GM12878 (cell line): ENCODE results near the gene IGSF11. TPM values are rescaled to one million over a fixed set of nuclear protein-coding genes. Genes with fewer than 3 reads are reported as not detected.

Source experiments
- ATAC-seq: fragments of 200-7000 bp; cut with Tn5 transposase; 3 replicates; pipeline ENCODE4 v1.9.1; 2020; ENCODE audit warnings: mild to moderate bottlenecking, moderate library complexity
- BruUV-seq: library from RNA; stranded (reverse); fragments of 400-500 nt; replicated peaks from 2 replicates; lab custom pipeline; 2021; lab: Mats Ljungman, UMichigan
- CTCF ChIA-PET: fragments of 300-600 bp; sonication (Branson Sonifier 250); formaldehyde crosslinking; extraction: SDS; loops from one replicate; lab custom pipeline; 2021; ENCODE audit warnings: inconsistent platforms; lab: Yijun Ruan, JAX
- POLR2A ChIA-PET: fragments of 350-600 bp; formaldehyde crosslinking; extraction: SDS; loops from one replicate; lab custom pipeline; 2021; ENCODE audit warnings: inconsistent platforms; lab: Charles Lee
- RAD21 ChIA-PET: fragments of 300-600 bp; sonication (Branson Sonifier 250); formaldehyde crosslinking; loops from one replicate; lab custom pipeline; 2023; ENCODE audit warnings: antibody characterized with exemption; ENCODE audit not compliant: unreplicated experiment; lab: Charles Lee
- SMC1A ChIA-PET: fragments of 300-600 bp; sonication (Branson Sonifier 250); formaldehyde crosslinking; loops from one replicate; lab custom pipeline; 2023; ENCODE audit not compliant: unreplicated experiment, uncharacterized antibody; lab: Charles Lee
- DNase-seq: peaks from one replicate; pipeline ENCODE4 v3.0.0-alpha.2; 2011; ENCODE audit warnings: low read depth, low spot score
- FAIRE-seq: peaks from 3 replicates; lab custom pipeline; 2011; peaks lifted over from hg19 to GRCh38; lab: Jason Lieb, UNC
- H2AFZ ChIP-seq: 2 replicates; pipeline ENCODE4 v1.6.0; 2011; ENCODE audit warnings: low read depth, low read length, control low read depth; ENCODE audit not compliant: control insufficient read depth
- H3K27ac ChIP-seq: 2 replicates; pipeline ENCODE4 v1.5.1; 2011; ENCODE audit warnings: control low read depth; ENCODE audit not compliant: control insufficient read depth, insufficient read depth
- H3K27me3 ChIP-seq, 2 experiments: replicated peaks in 1 of 2; 2 replicates each; pipeline versions ENCODE4 v1.6.0 to v1.6.1; 2011; ENCODE audit warnings: low read length in 1 of 2; ENCODE audit not compliant: control insufficient read depth in 2 of 2, insufficient read depth in 2 of 2
- H3K36me3 ChIP-seq, 2 experiments: 2 replicates each; pipeline ENCODE4 v1.5.1; 2011; ENCODE audit warnings: low read length in 1 of 2; ENCODE audit not compliant: control insufficient read depth in 2 of 2, insufficient read depth in 2 of 2
- H3K4me1 ChIP-seq: 2 replicates; pipeline ENCODE4 v1.6.1; 2011; ENCODE audit warnings: mild to moderate bottlenecking, low read length, moderate library complexity, mixed read lengths; ENCODE audit not compliant: control insufficient read depth, insufficient read depth
- H3K4me2 ChIP-seq: 2 replicates; pipeline ENCODE4 v1.6.0; 2011; ENCODE audit warnings: control low read depth; ENCODE audit not compliant: control insufficient read depth, insufficient read depth
- H3K4me3 ChIP-seq: fragments of 200-600 bp; sonication (generic); 2 replicates; pipeline ENCODE4 v1.5.1; 2016
- H3K79me2 ChIP-seq: 2 replicates; pipeline ENCODE4 v1.6.0; 2011; ENCODE audit warnings: low read length; ENCODE audit not compliant: control insufficient read depth, insufficient read depth
- H3K9ac ChIP-seq: 2 replicates; pipeline ENCODE4 v1.8.0; 2011; ENCODE audit warnings: low read length, control low read depth, mixed read lengths; ENCODE audit not compliant: control insufficient read depth, insufficient read depth
- H3K9me3 ChIP-seq: replicated peaks from 3 replicates; pipeline ENCODE4 v1.5.1; 2011; ENCODE audit warnings: mild to moderate bottlenecking, low read length; ENCODE audit not compliant: control insufficient read depth, insufficient read depth
- H4K20me1 ChIP-seq: 2 replicates; pipeline ENCODE4 v1.6.0; 2011; ENCODE audit not compliant: control insufficient read depth, insufficient read depth
- BCL11A ChIP-seq: IDR thresholded peaks from 2 replicates; pipeline ENCODE4 v1.6.1; 2011; ENCODE audit warnings: low read depth, low read length
- SPI1 ChIP-seq: IDR thresholded peaks from 2 replicates; pipeline ENCODE4 v1.6.1; 2011; ENCODE audit warnings: low read depth, mild to moderate bottlenecking, low read length, moderate library complexity, borderline replicate concordance; ENCODE audit not compliant: insufficient read depth
- ZNF687 ChIP-seq: fragments of 450-650 bp; IDR thresholded peaks from 2 replicates; pipeline ENCODE4 v1.6.1; 2017; ENCODE audit warnings: mild to moderate bottlenecking, moderate library complexity
- WGBS: methylation state at CpG from one replicate; pipeline ENCODE4 v1.1.6; 2016; ENCODE audit warnings: low lambda C conversion rate; ENCODE audit not compliant: insufficient replicate concordance, insufficient coverage; ENCODE audit errors: missing lambda C conversion rate; 5-methylcytosine and 5-hydroxymethylcytosine counted together
- in situ Hi-C: fragments of 300-500 bp; cut with MboI; formaldehyde crosslinking; loops from 9 replicates; pipeline ENCODE4 v1.14.3; 2018; ENCODE audit warnings: mixed read lengths
- intact Hi-C: fragments of 100-400 bp; cut with micrococcal nuclease; formaldehyde crosslinking; loops from one replicate; pipeline ENCODE4 v1.14.2; 2022; ENCODE audit not compliant: unreplicated experiment
- polyA plus RNA-seq, 11 experiments: library from polyadenylated mRNA; depleted of rRNA in 4 of 11; unstranded in 6 of 11; stranded (reverse) in 5 of 11; fragments of >200 nt; fragmentation: Nextera tagmentation in 4 of 11; fragmentation: Illumina TruSeq in 1 of 11; extraction: Ambion mirVana in 4 of 11; extraction: Trizol in 1 of 11; gene quantifications; 1 replicate in 1 of 11; 2 replicates in 10 of 11; pipeline versions ENCODE4 v1.2.1 to v1.2.3, GENCODE V29; 2011 to 2016; ENCODE audit warnings: inconsistent platforms in 2 of 11, missing spikeins in 2 of 11, low read depth in 1 of 11
- total RNA-seq, 4 experiments: library from RNA; depleted of rRNA in 3 of 4; stranded (reverse); fragments of >200 nt in 3 of 4; fragmentation: Illumina TruSeq in 1 of 4; extraction: Trizol in 1 of 4; gene quantifications; 2 replicates each; pipeline versions ENCODE4 v1.2.1 to v1.2.3, GENCODE V29; 2013 to 2021
- TF ChIP-seq, protein P1 (sequence below): fragments of 450-650 bp; IDR thresholded peaks from 2 replicates; pipeline ENCODE4 v1.6.1; 2017; ENCODE audit warnings: mild to moderate bottlenecking, low read depth, inconsistent platforms; ENCODE audit not compliant: poor library complexity, severe bottlenecking

The IGSF11 gene
- total and polyA plus RNA-seq, 10 of the 15 experiments (the other 5 are each of a cell fraction or from before 2014, with no cell fraction given): 0.03 TPM; not detected in 9

DNA sequence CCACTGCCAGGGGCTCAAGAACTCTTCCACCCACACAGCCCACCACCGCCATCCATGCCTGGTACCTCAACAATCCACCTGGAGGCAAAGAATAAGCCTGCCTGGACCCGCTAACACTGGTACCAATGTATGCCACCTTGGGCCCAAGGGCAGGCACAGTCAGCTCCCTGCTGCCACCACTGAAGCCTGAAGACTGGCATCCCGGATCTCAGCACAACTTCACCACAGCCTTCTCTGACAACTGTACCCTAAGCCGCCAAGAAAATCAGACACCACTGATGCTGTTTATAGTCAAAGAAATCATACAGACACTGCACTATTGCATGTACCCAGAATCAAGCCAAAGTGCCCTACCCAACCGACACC lies 56.3 kb downstream of the IGSF11 start:
- Histone ChIP-seq H3K4me2 (no peak overlapping the region), H3K36me3 (no peaks in the 10 kb centered on the region), H3K79me2 (no peaks in the 10 kb centered on the region), H3K4me1 (no peaks in the 10 kb centered on the region), H3K27ac (no peak overlapping the region), H3K4me3 (no peak overlapping the region), H3K27me3 (no peaks in the 10 kb centered on the region), H2AFZ (no peak overlapping the region), H3K9ac (no peak overlapping the region), H4K20me1 (no peaks in the 10 kb centered on the region), H3K9me3 (no peaks in the 10 kb centered on the region)
- no peak for TF ChIP-seq ZNF687
- TF ChIP-seq BCL11A: no peak
- no peak for TF ChIP-seq SPI1
- TF ChIP-seq, protein P1, sequence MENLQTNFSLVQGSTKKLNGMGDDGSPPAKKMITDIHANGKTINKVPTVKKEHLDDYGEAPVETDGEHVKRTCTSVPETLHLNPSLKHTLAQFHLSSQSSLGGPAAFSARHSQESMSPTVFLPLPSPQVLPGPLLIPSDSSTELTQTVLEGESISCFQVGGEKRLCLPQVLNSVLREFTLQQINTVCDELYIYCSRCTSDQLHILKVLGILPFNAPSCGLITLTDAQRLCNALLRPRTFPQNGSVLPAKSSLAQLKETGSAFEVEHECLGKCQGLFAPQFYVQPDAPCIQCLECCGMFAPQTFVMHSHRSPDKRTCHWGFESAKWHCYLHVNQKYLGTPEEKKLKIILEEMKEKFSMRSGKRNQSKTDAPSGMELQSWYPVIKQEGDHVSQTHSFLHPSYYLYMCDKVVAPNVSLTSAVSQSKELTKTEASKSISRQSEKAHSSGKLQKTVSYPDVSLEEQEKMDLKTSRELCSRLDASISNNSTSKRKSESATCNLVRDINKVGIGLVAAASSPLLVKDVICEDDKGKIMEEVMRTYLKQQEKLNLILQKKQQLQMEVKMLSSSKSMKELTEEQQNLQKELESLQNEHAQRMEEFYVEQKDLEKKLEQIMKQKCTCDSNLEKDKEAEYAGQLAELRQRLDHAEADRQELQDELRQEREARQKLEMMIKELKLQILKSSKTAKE: no peak
- RAD21 ChIA-PET: no interaction called here
- FAIRE-seq (no peak), DNase-seq (no peak), ATAC-seq (no peak)
- CTCF ChIA-PET: no interaction called here
- 28% methylated on average over 5 of the region's 5 CpGs for WGBS
- no TSS peak for BruUV-seq
- POLR2A ChIA-PET: no interaction called here
- SMC1A ChIA-PET: no interaction called here
- intact Hi-C loops: no loop called here
- in situ Hi-C loops: no loop called here
